GM18858 (cell line): ENCODE data around the gene OGFRL1.

ENCODE experiments used
- ATAC-seq: cut with Tn5 transposase; IDR thresholded peaks from one replicate; pipeline ENCODE4 v1.9.1; 2021; ENCODE audit not compliant: unreplicated experiment

Gene OGFRL1

GRCh38 chr6:71333050-71333449 lies 44.4 kb downstream of the OGFRL1 start:
- ATAC-seq = no peak

GRCh38 chr6:71333697-71334096 lies 45.1 kb downstream of the OGFRL1 start:
- no peak for ATAC-seq

- ATAC-seq = no peak
These were observed 46.2 kb downstream of the OGFRL1 start for GRCh38 chr6:71334768-71335167.

DNA sequence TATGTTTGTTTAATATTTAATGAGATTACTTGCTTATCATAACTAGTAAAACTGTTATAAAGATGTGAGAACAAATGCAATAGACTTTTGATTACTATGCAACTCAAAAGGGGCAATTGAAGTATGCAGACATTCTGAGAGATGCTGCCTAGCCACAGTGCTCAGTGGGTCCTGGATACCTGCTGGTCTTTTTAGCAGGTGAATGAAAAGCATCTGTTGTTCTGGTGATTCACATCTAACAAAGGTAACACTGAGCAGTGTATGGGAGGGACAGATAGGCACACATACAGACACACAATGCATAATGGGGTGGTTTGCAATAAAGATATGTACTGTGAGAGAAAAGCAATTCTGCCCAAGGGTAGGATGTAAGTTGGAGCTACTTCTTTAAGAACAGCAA lies 46.9 kb downstream of the OGFRL1 start:
- no peak for ATAC-seq

DNA sequence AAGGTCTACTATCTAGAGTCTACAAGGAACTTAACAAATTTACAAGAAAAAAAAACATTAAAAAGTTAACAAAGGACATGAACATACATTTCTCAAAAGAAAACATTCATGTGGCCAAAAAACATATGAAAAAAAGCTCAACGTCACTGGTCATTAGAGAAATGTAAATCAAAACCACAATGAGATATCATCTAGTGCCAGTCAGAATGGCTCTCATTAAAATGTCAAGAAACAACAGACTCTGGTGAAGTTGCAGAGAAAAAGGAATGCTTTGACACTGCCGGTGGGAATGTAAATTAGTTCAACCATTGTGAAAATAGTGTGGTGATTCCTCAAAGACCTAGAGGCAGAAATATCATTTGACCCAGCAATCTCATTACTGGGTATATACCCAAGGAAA lies 48.3 kb downstream of the OGFRL1 start:
- no peak for ATAC-seq

GRCh38 chr6:71338540-71339316 lies 50.1 kb downstream of the OGFRL1 start:
- ATAC-seq = no peak

DNA sequence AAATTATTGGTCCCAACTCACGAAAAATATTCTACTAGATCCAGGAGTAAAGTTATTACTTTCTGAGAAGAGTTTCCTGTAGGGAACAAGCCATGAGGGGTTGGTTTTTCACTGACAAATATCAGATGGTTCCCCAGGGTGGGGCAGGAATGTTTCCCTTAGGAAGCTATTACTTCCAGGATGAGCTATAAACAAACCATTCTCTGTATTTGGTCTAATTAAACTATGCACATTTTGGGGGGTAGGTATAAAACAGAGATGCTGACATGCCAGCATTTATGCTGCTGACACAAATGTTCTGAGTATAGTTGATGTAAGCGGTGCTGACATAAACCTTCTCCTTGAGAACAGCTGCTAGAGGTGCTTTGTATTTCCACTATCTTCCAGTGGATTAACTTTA lies 54.2 kb downstream of the OGFRL1 start:
- ATAC-seq = no peak

DNA sequence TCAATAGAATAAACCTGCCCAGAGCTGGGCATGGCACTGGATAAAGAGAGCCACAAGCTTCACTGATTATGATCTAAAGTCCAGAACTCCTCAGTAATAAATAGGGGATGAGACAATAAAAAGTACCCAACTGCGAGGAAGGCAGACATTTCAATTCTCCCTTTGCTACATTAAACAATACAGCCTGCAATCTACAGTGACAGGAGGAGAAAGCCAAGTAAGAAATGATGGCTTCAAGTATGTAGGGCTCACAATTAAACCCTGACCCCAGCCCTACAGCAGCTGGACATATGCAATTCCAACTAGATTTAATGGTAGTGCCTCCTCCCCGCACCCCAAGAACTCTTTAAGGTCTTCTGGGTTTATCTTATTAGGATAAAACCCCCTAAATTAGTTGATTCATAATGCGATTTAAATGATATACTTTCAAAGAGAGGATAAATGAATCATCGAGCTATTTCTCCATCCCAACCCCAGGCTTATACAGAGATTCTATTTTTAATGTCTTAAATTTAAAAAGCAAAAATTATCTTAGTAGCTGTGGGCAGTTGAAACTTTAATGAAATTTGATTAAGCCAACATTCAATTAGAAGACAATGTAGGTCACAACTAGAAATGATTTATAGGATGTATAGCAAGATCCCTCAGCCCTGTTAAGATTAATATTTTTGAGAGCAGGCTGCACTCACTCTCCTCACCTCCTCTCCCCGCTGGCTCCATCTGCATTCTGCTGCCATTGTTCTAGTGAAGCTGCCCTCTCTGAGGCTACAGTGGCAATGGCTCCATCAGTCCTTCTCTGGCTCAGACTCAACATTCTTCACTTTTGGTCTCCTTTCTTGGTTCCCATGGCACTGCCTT lies 57.1 kb downstream of the OGFRL1 start:
- no peak for ATAC-seq

GRCh38 chr6:71346334-71346694 lies 57.7 kb downstream of the OGFRL1 start:
- ATAC-seq = no peak

DNA sequence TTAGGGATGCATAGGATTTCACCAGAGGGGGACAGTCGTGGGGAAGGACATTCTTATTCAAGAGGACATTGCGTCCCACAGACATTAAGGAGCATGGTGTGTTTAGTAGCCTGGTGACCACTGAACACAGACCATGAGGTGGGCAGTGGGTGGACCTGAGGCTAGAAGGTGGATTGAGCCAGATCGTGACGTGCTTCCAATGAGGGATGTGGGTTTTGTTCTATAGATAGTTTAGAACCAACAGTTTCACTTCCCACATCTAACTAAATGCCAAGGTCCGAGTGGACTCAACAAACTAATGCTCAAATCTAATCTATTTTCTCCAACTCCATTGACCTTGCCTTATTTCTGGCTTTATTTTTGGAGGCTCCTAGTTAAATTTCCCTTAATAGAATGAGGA lies 58.5 kb downstream of the OGFRL1 start:
- ATAC-seq = no peak

GRCh38 chr6:71349395-71349794 lies 60.8 kb downstream of the OGFRL1 start:
- no peak for ATAC-seq

GRCh38 chr6:71349976-71350615 lies 61.5 kb downstream of the OGFRL1 start:
- no peak for ATAC-seq

DNA sequence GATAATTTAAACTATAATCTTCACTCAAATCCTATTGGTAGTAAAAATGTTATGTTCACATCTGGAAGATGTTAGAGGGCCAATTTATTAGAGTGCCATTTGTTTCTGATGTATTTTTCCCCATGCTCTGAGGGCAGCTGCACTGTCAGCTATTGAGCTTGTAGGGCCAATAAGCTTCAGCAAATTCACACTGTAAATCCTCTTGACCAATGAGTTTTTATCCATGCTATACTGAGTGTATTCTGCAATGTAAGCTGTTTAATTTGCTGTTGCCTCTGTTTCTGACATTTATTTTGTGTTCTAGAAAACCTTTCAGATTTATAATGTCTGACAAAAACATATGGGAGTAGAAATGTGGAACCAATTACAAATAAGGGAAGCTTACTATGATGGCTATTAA lies 62.6 kb downstream of the OGFRL1 start:
- ATAC-seq = no peak
